T-helper 1 cell treated with Interleukin-12 subunit alpha and Interleukin-12 subunit beta and Interleukin-4 antibody, amounts not matched to agents 30 ng/mL and 1 ng/mL, for 36 hours (primary cell): ENCODE results near the gene GNG2. TPM values are rescaled to one million over a fixed set of nuclear protein-coding genes. Genes with fewer than 3 reads are reported as not detected.

Experiments used
- intact Hi-C: fragments of 100-400 bp; cut with micrococcal nuclease; formaldehyde crosslinking; loops from one replicate; pipeline ENCODE4 v1.15.1; 2024
- total RNA-seq: library from RNA; stranded (reverse); gene quantifications from 2 replicates; pipeline ENCODE4 v1.2.3, GENCODE V29; 2022

Gene GNG2
- total RNA-seq, 1 donor from 2014 or later: 190 TPM

GRCh38 chr14:51989293-51990234 lies 129.2 kb downstream of the GNG2 start, which contains the start of gene RTRAF:
TSS of gene RTRAF (plus strand) at chr14:51989546. CDS start at chr14:51989640, 94 bp downstream.
- intact Hi-C loops: loop anchor here (1.0 to 10.0 kb wide), 13 partner anchors 10 to 1165 kb away; partner anchors contain the start of genes DDHD1, FRMD6, GNG2 and GNPNAT1

GRCh38 chr14:51990488-51990887 lies 130.1 kb downstream of the GNG2 start:
- intact Hi-C loops: loop anchor here (5.0 to 10.0 kb wide), 4 partner anchors 664 to 1166 kb away; partner anchors contain the start of gene DDHD1

DNA sequence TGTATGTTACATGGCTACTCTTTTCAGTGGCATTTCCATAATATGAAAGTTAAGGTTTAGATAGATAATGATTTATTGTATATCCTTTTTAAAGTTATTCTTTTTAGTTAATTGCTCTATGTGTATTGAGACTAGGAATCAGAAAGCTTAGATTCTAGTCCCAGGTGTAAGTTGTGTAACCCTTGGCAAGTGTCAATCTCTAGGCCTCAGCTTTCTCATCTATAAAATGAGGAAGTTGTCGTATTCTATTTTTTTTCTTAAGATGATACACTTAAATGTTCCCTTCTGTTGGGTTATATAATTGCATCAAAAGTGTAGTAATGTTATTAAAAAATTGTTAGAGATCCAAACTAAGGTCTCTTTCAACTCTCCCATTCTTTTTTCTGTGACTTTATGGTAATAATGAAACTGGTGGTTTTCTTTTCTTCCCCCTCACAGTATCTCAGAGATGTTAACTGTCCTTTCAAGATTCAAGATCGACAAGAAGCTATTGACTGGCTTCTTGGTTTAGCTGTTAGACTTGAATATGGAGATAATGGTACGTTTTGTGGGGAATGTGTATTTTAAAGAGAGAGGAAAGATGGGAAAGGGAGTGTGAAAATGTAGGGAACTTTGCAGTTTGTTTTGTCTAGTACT lies 133.0 kb downstream of the GNG2 start:
- intact Hi-C loops: loop anchor here (5.0 to 10.0 kb wide), 4 partner anchors 661 to 1169 kb away; partner anchors contain the start of gene DDHD1

DNA sequence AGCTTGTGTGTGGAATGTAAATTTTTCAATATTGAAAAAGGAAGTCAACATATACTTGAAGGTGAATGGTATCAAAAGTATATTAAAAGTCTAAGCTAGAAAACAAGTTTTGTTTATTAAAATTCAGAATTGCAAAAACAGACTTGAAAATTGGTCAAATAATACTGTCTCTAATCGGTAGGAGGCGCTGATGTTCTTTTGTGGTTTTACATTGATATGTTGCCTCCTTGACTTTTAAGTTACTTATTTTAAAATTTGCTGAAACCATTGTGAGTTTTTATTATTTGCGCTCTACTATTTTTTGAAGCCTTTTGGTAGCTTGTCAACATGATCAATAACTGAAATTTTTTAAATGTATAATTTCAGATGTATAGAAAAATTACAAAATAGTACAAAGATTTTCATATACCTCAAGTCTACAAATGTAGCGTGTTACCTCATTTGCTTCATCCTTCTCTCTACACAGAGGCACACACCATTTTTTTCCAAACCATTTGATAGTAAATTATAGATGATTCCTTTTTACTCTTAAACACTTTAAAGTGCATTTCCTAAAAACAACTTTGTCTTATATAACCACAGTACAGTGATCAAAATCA lies 135.8 kb downstream of the GNG2 start:
- intact Hi-C loops: loop anchor here (1.0 to 10.0 kb wide), 10 partner anchors 25 to 1171 kb away; partner anchors contain the start of genes NID2 and PTGER2

GRCh38 chr14:51998348-51998747 lies 137.9 kb downstream of the GNG2 start:
- intact Hi-C loops: loop anchor here (5.0 to 10.0 kb wide), 4 partner anchors 69 to 1174 kb away; partner anchors contain the start of genes NID2 and PTGER2

DNA sequence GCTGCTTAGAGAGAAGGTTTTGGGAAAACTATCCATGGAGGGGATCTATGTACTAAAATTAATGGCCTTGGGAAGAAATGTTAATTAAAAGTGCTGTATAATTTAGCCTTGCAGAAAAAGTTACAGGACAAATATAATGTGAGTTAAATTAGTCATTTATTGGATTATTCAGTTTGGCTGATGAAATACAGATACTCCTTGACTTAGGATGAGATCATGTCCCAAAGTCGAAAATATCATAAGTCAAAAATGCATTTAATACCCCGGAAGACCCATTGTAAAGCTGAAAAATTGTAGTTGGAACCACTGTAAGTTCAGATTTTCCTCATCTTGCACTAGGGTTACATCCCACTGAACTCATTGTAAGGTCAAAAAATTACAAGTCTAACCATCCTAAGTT lies 138.7 kb downstream of the GNG2 start:
- intact Hi-C loops: loop anchor here (5.0 to 10.0 kb wide), 4 partner anchors 68 to 1174 kb away; partner anchors contain the start of genes NID2 and PTGER2

DNA sequence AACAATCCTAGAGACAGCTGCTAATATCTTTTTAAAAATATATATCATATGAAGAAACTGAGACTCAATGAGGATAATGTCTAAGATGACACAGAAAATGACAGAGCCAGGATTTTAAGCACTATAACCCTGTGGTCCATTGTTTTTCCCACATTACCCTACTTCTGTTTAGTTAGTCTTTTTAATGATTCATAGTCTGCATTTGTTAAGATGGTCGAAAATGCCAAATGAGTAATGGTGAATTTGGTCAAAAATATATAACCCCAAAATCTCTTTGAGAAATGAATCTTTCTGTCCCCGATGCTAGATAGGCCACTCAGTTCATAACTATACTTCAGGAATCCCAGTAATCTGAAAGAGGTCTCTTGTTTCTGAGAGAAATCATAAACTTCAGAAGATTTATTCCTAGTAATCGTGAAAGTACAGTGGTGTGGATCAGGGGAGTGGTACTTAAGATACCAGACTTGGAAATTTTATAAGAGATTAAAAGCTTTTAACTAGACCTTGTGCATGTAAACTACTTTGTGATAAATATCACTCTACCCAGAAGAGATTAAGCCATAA lies 139.7 kb downstream of the GNG2 start:
- intact Hi-C loops: no loop called here

DNA sequence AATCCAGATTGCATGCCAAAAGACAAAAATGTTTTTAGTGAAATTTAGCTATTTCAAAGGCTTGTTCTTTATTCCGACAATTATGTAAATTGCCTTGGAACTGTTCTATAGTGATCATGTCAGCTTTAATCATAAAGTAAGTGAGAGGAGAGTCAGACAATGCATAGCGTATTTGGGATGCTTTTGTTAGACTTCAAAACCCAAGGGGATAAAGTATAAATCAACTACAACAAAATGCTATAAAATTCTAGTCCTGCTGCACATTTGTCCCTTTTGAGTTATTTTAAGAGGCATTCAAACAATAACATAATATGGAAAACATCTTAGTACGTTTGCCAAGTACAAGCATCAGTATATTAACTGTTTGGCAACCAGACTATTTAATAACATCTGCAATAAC lies 140.3 kb downstream of the GNG2 start:
- intact Hi-C loops: no loop called here

DNA sequence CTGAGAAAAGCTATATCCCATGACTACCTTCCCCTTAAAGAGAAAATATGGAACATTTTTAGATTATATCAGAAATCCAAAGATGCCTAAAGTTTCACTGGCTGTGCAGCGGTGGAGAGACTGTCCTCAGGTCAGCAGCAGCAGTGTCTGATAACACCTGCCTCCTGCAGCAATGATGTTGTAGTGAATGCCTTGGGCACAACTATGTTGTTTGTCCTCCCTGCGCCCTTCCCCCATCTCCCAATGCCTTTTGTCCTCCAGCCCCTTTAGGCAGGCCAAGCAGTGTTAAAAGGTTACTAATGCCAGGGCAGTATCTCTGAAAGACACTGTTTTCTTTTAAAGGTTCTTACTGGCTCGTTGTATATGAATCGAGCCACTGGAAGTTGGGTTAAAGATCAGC lies 142.1 kb downstream of the GNG2 start:
- intact Hi-C loops: no loop called here

- intact Hi-C loops: no loop called here
Measured at GRCh38 chr14:52003324-52003723, 142.9 kb downstream of the GNG2 start.

- intact Hi-C loops: no loop called here
Measured at GRCh38 chr14:52005625-52006024, 145.2 kb downstream of the GNG2 start.

DNA sequence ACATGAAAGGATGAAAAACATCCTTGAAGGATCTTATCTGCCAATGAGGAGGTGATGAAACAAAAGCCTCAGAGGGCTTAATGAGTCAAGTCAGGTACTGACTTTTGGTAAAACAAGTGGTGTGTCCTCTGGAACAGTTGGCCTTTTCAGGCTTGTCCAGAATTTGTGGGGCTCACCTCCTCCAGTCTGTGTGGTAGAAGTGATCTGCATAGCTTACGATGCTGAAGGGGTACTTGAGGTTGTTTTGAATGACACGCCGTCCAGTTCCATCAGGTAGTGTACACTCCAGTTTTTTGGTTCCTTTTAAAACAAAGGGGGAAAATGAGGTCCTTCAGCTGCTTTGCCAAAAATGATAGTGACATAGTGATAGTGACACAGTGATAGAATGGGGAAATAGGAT lies 145.9 kb downstream of the GNG2 start:
- intact Hi-C loops: no loop called here

DNA sequence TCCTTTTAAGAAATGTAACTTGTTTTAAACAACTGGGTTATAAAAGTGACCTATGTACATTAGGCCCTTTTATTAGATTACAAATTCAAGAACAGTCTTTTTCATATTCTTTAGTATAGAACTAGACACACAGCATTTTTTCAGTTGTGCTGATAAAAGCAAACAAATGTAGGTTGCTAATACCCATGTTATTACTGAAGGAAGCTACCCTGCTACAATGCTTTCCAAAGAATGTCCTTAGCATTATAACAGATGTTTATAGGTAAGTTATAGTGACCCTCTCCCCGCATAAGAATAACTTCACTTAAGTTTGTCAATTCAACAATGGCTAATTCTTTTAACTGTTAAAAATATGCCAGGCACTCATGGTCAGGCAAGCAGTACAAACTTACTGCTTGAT lies 146.8 kb downstream of the GNG2 start:
- intact Hi-C loops: no loop called here

GRCh38 chr14:52007637-52008036 lies 147.2 kb downstream of the GNG2 start:
- intact Hi-C loops: no loop called here

DNA sequence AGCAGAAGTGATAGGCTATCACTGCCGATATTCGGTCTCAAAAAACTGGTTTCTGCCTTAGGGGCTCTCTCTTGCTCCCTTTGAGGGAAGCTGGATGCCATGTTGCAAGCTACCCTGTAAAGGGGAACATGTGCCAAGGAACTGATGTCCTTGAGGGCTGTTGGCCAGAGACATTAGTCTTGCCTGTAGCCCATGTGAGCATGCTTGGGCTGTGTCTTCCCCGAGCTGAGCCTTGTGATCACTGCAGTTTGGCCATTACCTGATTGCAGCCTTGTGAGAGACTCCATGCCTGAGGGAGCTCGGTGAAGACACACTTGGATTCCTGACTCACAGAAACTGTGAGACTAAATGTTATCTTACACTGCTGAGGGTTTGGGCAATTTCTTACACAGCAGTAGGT lies 147.7 kb downstream of the GNG2 start:
- intact Hi-C loops: no loop called here

GRCh38 chr14:52010173-52010693 lies 149.8 kb downstream of the GNG2 start:
- intact Hi-C loops: no loop called here

DNA sequence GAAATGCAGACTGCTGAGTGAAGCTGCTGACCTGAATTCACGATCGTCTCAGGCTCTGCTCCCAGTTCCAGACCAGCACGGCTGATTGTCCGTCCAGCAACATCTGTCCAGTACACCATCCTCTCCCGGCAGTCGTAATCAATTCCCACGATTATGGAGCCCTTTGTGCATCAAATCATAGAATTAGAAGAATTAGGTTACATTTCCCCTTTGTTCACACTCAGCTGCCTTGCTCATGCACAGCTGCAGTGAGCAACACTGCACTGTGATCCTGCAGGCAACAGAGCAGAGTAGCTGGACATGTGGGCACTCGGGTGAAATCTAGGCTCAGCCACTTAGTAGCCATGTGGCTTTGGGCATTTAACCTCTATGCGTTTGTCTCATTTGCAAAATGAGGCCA lies 151.1 kb downstream of the GNG2 start:
- intact Hi-C loops: no loop called here

GRCh38 chr14:52012635-52013034 lies 152.2 kb downstream of the GNG2 start:
- intact Hi-C loops: no loop called here

DNA sequence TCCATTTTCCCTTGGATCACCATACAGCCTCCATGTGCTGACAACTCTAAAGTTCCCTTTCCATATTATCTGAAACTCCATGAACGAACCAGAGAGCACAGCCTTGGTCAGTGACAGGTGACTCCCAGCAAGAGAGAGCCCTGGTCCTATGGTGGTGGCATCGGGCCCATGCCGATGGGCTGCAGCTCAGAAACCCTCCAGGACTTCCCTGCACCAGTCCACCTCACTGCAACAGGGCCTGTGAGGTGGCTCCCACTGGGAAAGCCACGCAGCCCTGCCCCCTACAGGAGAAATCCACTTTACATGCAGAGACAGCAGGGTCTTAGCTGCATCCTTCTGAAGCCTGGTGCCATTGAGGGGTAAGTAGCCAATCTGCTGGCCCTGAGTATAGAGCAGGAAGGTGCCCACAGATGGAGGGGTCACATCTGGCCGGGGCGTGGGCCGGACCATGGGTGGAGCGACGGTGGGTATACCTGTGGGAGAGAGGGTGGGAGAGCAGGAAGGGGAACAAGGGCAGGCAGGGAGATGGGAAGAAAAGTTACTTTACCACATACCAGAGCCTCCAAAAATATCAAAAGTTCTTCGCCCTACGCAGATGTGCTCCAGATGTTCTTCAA lies 153.7 kb downstream of the GNG2 start:
- intact Hi-C loops: no loop called here

DNA sequence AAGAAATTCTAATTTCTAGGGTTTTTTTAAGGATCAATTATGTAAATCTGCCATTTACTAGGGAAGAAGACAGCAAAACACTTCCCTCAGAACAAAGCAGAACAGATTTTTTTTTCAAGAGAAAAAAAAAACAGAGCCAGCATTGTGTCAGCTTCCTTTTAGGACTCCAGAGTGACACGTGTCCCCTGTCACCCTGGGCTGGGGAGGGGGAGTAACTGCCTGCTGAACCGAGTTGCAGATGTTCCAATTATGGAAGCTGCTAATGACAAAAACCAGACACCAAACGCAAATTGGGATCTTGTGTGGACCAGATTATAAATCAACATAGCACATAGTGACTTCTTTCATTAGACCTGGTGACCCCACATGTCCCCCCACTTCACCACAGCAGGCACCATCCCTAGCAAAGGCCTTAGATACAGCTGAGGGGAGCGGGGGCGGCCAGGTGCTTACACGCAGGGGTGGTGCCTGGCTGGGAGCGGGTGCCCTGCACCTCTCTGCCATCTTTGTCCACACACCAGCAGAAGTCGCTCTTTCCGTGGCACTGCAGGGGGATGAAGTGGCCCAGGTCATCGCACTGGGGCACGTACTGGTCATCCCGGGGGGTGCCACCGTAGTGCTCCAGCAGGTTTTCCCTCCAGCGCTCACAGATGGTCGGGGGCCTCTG lies 154.3 kb downstream of the GNG2 start:
- intact Hi-C loops: no loop called here
